HL-60 (cell line): ENCODE data around the gene BCAR3.

Experiments used
- CTCF ChIP-seq: IDR thresholded peaks from one replicate; pipeline ENCODE4 v1.5.1; 2011; ENCODE audit warnings: low read length, control low read depth, inconsistent platforms; ENCODE audit not compliant: insufficient read depth
- GABPA ChIP-seq: IDR thresholded peaks from 2 replicates; pipeline ENCODE4 v1.6.1; 2012; ENCODE audit warnings: low read depth
- POLR2AphosphoS5 ChIP-seq: IDR thresholded peaks from 2 replicates; pipeline ENCODE4 v1.6.1; 2012; ENCODE audit warnings: low read depth
- REST ChIP-seq: IDR thresholded peaks from 2 replicates; pipeline ENCODE4 v1.6.1; 2012; ENCODE audit warnings: low read depth; ENCODE audit not compliant: insufficient replicate concordance
- SPI1 ChIP-seq: IDR thresholded peaks from 2 replicates; pipeline ENCODE4 v1.6.1; 2012; ENCODE audit warnings: low read depth, mild to moderate bottlenecking, borderline replicate concordance

GRCh38 chr1:93680076-93680419 is 1.6 kb downstream of the BCAR3 start:
- TF ChIP-seq CTCF (no peak), POLR2AphosphoS5 (no peak), GABPA (no peak), SPI1 (no peak), REST (no peak)
